ENCODE results near the gene WNT2B.

- no peak for TF ChIP-seq CTCF (IDR thresholded peaks at IDR 0.05; ENCODE audit: borderline replicate concordance, extremely low read depth, low read length, poor library complexity, severe bottlenecking)
- TF ChIP-seq EZH2 (IDR thresholded peaks at IDR 0.05; ENCODE audit: borderline replicate concordance, low read depth, low read length, severe bottlenecking), result no peak
Measured at GRCh38 chr1:112522621-112523020, 13.9 kb downstream of the WNT2B start.
